Activated T-cell treated with anti-CD3 and anti-CD28 coated beads for 48 hours (primary cell): ENCODE data around the gene GNAI1.

Source experiments
- DNase-seq: peaks from one replicate; pipeline ENCODE4 v3.0.0-alpha.2; 2020; ENCODE audit warnings: low read depth

Gene GNAI1

GRCh38 chr7:80253653-80254052 is 119.0 kb downstream of the GNAI1 start:
- no peak for DNase-seq

- no peak for DNase-seq
Observed at GRCh38 chr7:80255656-80256055, 121.0 kb downstream of the GNAI1 start.

DNA sequence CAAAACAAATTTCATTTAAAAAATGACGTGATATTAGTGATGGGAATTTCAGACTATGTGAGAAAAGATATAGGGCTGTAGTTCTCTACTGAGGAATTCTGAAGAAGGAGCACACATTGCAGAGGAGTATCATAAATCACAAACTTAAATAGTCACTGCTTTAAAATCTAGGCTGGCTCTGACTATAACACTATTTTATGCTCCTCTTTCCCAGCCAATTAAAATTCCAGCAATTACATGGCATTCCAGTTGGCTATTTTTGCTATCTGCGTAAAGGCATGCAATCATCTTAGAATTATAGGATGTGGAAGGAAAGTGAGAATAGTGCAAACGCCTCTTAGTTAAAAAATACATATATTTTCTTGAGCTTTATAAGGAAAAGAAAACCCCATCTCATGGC is 123.1 kb downstream of the GNAI1 start:
- no peak for DNase-seq

- DNase-seq: no peak
Observed at GRCh38 chr7:80260606-80261005, 126.0 kb downstream of the GNAI1 start.

DNA sequence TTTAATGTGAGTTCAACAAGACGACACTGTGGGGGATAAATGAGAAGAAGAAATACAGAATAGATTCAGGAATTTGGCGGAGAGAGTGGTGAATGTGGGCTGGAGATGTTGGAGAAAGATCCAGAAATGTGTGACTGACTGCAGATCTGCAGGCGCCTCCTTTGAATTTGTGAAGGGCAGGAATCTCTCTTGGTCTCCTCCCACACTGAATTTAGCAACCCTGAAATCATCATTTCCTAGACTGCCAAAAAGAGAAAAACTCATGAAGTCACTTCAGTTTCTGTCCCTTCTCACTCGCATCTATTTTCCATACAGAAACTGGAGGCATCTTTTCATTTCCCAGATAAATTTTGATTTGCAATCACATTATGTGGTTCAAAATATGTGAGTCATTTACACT is 128.7 kb downstream of the GNAI1 start:
- DNase-seq: no peak

- DNase-seq: no peak
Observed at GRCh38 chr7:80263821-80264220, 129.2 kb downstream of the GNAI1 start.

- DNase-seq: no peak
Observed at GRCh38 chr7:80264769-80265495, 130.3 kb downstream of the GNAI1 start.

DNA sequence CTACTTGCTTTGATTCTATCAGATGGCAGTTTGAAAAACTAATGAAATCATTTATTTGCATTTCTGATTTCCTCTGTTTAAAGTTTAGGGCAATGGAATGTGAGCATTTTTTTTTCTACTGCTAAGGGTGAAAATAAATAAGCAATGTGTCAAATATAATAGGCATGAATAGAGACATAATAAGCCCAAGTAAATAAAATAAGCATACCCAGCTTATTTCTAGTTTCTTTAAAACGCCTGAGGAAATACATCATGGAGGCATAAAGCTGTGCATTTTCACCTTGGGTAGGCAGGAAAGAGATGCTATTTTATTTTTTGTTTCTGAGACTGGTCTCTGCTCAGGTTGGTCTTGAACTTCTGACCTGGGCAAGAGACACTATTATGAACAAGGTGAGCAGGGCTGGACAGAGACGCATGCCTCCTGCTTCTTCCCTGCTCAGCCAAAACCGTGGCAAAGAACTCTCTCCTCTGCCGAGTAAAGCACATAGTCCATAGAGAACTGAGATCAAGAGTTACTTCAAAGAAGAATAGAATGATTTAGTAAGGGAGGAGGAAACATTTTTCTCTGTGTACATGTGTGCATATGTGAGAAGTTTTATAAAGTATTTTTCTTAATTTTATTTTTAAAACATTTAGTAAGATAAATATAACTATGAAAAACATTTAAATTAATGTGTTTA is 138.1 kb downstream of the GNAI1 start:
- no peak for DNase-seq

- no peak for DNase-seq
Observed at GRCh38 chr7:80273327-80273726, 138.7 kb downstream of the GNAI1 start.

DNA sequence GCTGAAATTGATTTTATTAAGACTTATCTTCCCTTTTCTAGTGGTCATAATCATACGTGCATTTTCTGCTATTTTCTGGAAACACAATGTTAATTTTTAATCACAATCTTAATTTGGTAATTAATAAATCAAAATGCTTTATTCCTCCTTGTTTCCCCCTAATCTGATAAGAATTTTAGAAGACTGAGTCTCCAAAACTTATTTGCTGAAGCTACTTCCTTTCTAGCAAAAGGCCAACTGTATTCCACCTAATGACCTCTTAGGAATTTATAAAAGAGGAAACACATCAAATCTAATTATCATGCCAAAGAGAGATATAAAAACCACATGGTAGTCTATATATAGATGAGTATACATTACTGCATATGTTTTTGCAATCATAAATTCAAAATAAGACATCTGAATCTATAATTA is 140.6 kb downstream of the GNAI1 start:
- DNase-seq: no peak
